ENCODE results near the gene FAM83G. TPM values are rescaled to one million over a fixed set of nuclear protein-coding genes. Genes with fewer than 3 reads are reported as not detected.
"Not testable (repeated sequence)": the region's sequence is repeated elsewhere in the genome, so short reads cannot be mapped to it uniquely, and the experiment has no call there.

Gene FAM83G
- total RNA-seq, 1 experiment from 2014 or later = 4.4 TPM

GRCh38 chr17:19023209-19023999, 18.8 kb upstream of the FAM83G start:
- no peak for DNase-seq (ENCODE audit: low spot score)

- no peak for DNase-seq (ENCODE audit: low spot score)
These were observed 18.2 kb upstream of the FAM83G start for GRCh38 chr17:19022747-19023146.

GRCh38 chr17:19022128-19022527, 17.6 kb upstream of the FAM83G start:
- no peak for DNase-seq (ENCODE audit: low spot score)

GRCh38 chr17:19021622-19022083, 17.1 kb upstream of the FAM83G start:
- DNase-seq (ENCODE audit: low spot score) = no peak

- DNase-seq (ENCODE audit: low spot score) = not testable (repeated sequence)
These were observed 16.6 kb upstream of the FAM83G start for GRCh38 chr17:19021011-19021621.

- DNase-seq (ENCODE audit: low spot score) = no peak
These were observed 15.5 kb upstream of the FAM83G start for GRCh38 chr17:19020016-19020415.

- DNase-seq (ENCODE audit: low spot score) = no peak
These were observed 14.7 kb upstream of the FAM83G start for GRCh38 chr17:19019041-19019941.

- no peak for DNase-seq (ENCODE audit: low spot score)
These were observed 14.0 kb upstream of the FAM83G start for GRCh38 chr17:19018600-19018950.

- no peak for DNase-seq (ENCODE audit: low spot score)
These were observed 13.4 kb upstream of the FAM83G start for GRCh38 chr17:19017804-19018599.

GRCh38 chr17:19017401-19017800, 12.8 kb upstream of the FAM83G start:
- no peak for DNase-seq (ENCODE audit: low spot score)

GRCh38 chr17:19016881-19017280, 12.3 kb upstream of the FAM83G start:
- DNase-seq (ENCODE audit: low spot score) = no peak

GRCh38 chr17:19016297-19016696, 11.7 kb upstream of the FAM83G start:
- no peak for DNase-seq (ENCODE audit: low spot score)

GRCh38 chr17:19015428-19015827, 10.9 kb upstream of the FAM83G start:
- DNase-seq (ENCODE audit: low spot score) = no peak

- no peak for DNase-seq (ENCODE audit: low spot score)
These were observed 10.2 kb upstream of the FAM83G start for GRCh38 chr17:19014628-19015215.

GRCh38 chr17:19013806-19014627, 9.5 kb upstream of the FAM83G start:
- no peak for DNase-seq (ENCODE audit: low spot score)

- DNase-seq (ENCODE audit: low spot score) = no peak
These were observed 8.7 kb upstream of the FAM83G start for GRCh38 chr17:19013226-19013625.

GRCh38 chr17:19012171-19013080, 7.9 kb upstream of the FAM83G start:
- no peak for DNase-seq (ENCODE audit: low spot score)

GRCh38 chr17:19011581-19011980, 7.0 kb upstream of the FAM83G start:
- DNase-seq (ENCODE audit: low spot score) = no peak

Measured in H4 (cell line).